ENCODE measurements around the gene DGKH.

GRCh38 chr13:42272115-42272803 lies 223.8 kb downstream of the DGKH start, which contains the start of gene AKAP11:
- TF ChIP-seq EZH2 (IDR thresholded peaks at IDR 0.05; ENCODE audit: low read length, missing control alignments) (no peak), CTCF (conservative IDR thresholded peaks at IDR 0.05 in 1 of 2, IDR thresholded peaks at IDR 0.05 in 1 of 2; ENCODE audit: low read depth in 1 of 2, low read length in 2 of 2) (no peak)

Measured in fibroblast of lung (primary cell).